Left ventricle myocardium inferior (tissue), 1 donor: ENCODE results near the gene SLCO1A2. TPM values are rescaled to one million over a fixed set of nuclear protein-coding genes. Genes with fewer than 3 reads are reported as not detected.

Experiments used
- DNase-seq: peaks from one replicate; pipeline ENCODE4 v3.0.0-alpha.2; 2020
- H3K27ac ChIP-seq: fragments of 200-600 bp; replicated peaks from 2 replicates; pipeline ENCODE4 v1.8.0; 2021
- H3K27me3 ChIP-seq: fragments of 200-600 bp; 2 replicates; pipeline ENCODE4 v1.8.0; 2021; ENCODE audit warnings: low read depth
- H3K36me3 ChIP-seq: fragments of 200-600 bp; 2 replicates; pipeline ENCODE4 v1.8.0; 2021
- H3K4me1 ChIP-seq: fragments of 200-600 bp; 2 replicates; pipeline ENCODE4 v1.8.0; 2021
- H3K4me3 ChIP-seq: fragments of 200-600 bp; 2 replicates; pipeline ENCODE4 v1.8.0; 2021; ENCODE audit warnings: mild to moderate bottlenecking, moderate library complexity
- H3K9me3 ChIP-seq: fragments of 200-600 bp; replicated peaks from 2 replicates; pipeline ENCODE4 v1.8.0; 2021
- CTCF ChIP-seq: fragments of 200-600 bp; IDR thresholded peaks from 2 replicates; pipeline ENCODE4 v1.8.0; 2021; ENCODE audit warnings: antibody characterized with exemption, mild to moderate bottlenecking, borderline replicate concordance
- intact Hi-C: fragments of 100-400 bp; cut with micrococcal nuclease; formaldehyde crosslinking; loops from one replicate; pipeline ENCODE4 v1.11.0; 2022
- total RNA-seq: library from RNA; stranded (reverse); fragmentation: NEBNext Ultra II Directional; extraction: Animal tissue kit (Norgen Biotek cat#: 25700); gene quantifications from one replicate; pipeline ENCODE4 v1.2.1, GENCODE V29; 2021
- donor health status: DM: no; HTN: yes; CAD: no; lungs with severe emphysema.

The SLCO1A2 gene
- total RNA-seq, 1 donor from 2014 or later, result not detected

- no peaks in the 10 kb centered on the region for H3K4me1 ChIP-seq
- H3K4me3 ChIP-seq, result no peak overlapping the region
- H3K36me3 ChIP-seq, result no peaks in the 10 kb centered on the region
- H3K27ac ChIP-seq, result no peak overlapping the region
- intact Hi-C loops, result no loop called here
- H3K27me3 ChIP-seq, result peaks cover 4% of the 10 kb centered on the region
- no peak for TF ChIP-seq CTCF
- DNase-seq, result no peak
- no peaks in the 10 kb centered on the region for H3K9me3 ChIP-seq
Observed at GRCh38 chr12:21276826-21277225, 57.9 kb downstream of the SLCO1A2 start.

- intact Hi-C loops, result no loop called here
- Histone ChIP-seq H3K4me1 (no peaks in the 10 kb centered on the region), H3K36me3 (no peaks in the 10 kb centered on the region), H3K4me3 (no peak overlapping the region), H3K27ac (no peak overlapping the region), H3K9me3 (peaks cover 11% of the 10 kb centered on the region), H3K27me3 (no peaks in the 10 kb centered on the region)
- DNase-seq, result no peak
- TF ChIP-seq CTCF, result no peak
Observed at GRCh38 chr12:21265932-21266331, 68.8 kb downstream of the SLCO1A2 start.

- no peak for TF ChIP-seq CTCF
- Histone ChIP-seq H3K27me3 (no peaks in the 10 kb centered on the region), H3K4me3 (no peak overlapping the region), H3K27ac (no peak overlapping the region), H3K9me3 (peaks cover 23% of the 10 kb centered on the region), H3K36me3 (no peaks in the 10 kb centered on the region), H3K4me1 (no peaks in the 10 kb centered on the region)
- DNase-seq, result no peak
- intact Hi-C loops, result no loop called here
Observed at GRCh38 chr12:21264232-21264631, 70.5 kb downstream of the SLCO1A2 start.

GRCh38 chr12:21257172-21257571 is 77.5 kb downstream of the SLCO1A2 start:
- H3K4me3 ChIP-seq, result no peak overlapping the region
- no peak overlapping the region for H3K27ac ChIP-seq
- TF ChIP-seq CTCF, result no peak
- intact Hi-C loops, result no loop called here
- no peak for DNase-seq
- no peaks in the 10 kb centered on the region for H3K27me3 ChIP-seq
- peaks cover 13% of the 10 kb centered on the region for H3K9me3 ChIP-seq
- H3K4me1 ChIP-seq, result no peaks in the 10 kb centered on the region
- H3K36me3 ChIP-seq, result no peaks in the 10 kb centered on the region

- no peak overlapping the region for H3K27ac ChIP-seq
- no peak overlapping the region for H3K4me3 ChIP-seq
- intact Hi-C loops, result no loop called here
- no peaks in the 10 kb centered on the region for H3K9me3 ChIP-seq
- H3K36me3 ChIP-seq, result no peaks in the 10 kb centered on the region
- DNase-seq, result no peak
- peaks cover 6% of the 10 kb centered on the region for H3K4me1 ChIP-seq
- no peak for TF ChIP-seq CTCF
- H3K27me3 ChIP-seq, result no peaks in the 10 kb centered on the region
Observed at GRCh38 chr12:21252070-21252469, 82.6 kb downstream of the SLCO1A2 start.

- DNase-seq, result no peak
Observed at GRCh38 chr12:21248679-21249078, 86.0 kb downstream of the SLCO1A2 start.

More at GRCh38 chr12:21248679-21249078, 86.0 kb downstream of the SLCO1A2 start:
- Histone ChIP-seq H3K9me3 (no peaks in the 10 kb centered on the region), H3K4me3 (no peak overlapping the region), H3K36me3 (no peaks in the 10 kb centered on the region), H3K27me3 (no peaks in the 10 kb centered on the region), H3K4me1 (peaks cover 6% of the 10 kb centered on the region), H3K27ac (no peak overlapping the region)
- intact Hi-C loops, result no loop called here
- no peak for TF ChIP-seq CTCF
